HepG2 (cell line): Measurements from ENCODE around the gene KRT14. TPM values are rescaled to one million over a fixed set of nuclear protein-coding genes. Genes with fewer than 3 reads are reported as not detected.

Experiments
- ATAC-seq: fragments of 200-7000 bp; cut with Tn5 transposase; 3 replicates; pipeline ENCODE4 v1.9.1; 2020; ENCODE audit warnings: mild to moderate bottlenecking, moderate library complexity
- BruUV-seq: library from RNA; stranded (reverse); fragments of 400-500 nt; replicated peaks from 2 replicates; lab custom pipeline; 2021; lab: Mats Ljungman, UMichigan
- CTCF ChIA-PET: fragments of 300-600 bp; formaldehyde crosslinking; extraction: SDS; loops from one replicate; lab custom pipeline; 2021; ENCODE audit warnings: low total read pairs, inconsistent platforms, low intra/inter-chr PET ratio; lab: Yijun Ruan, JAX
- POLR2A ChIA-PET: fragments of 350-600 bp; sonication (Branson Sonifier 250); formaldehyde crosslinking; loops from one replicate; lab custom pipeline; 2020; ENCODE audit warnings: antibody characterized with exemption, inconsistent platforms; lab: Yijun Ruan, JAX
- DNase-seq: peaks from one replicate; pipeline ENCODE4 v3.0.0-alpha.2; 2015; ENCODE audit warnings: low spot score
- FAIRE-seq: peaks from 3 replicates; lab custom pipeline; 2011; peaks lifted over from hg19 to GRCh38; lab: Jason Lieb, UNC
- H2AFZ ChIP-seq: one replicate; pipeline ENCODE4 v1.6.1; 2011; ENCODE audit warnings: low read length, inconsistent platforms
- H3K27ac ChIP-seq: fragments of 300-600 bp; 3 replicates; pipeline ENCODE4 v1.8.0; 2011; ENCODE audit warnings: mixed run types, mild to moderate bottlenecking, mixed read lengths, low read length, inconsistent platforms; ENCODE audit not compliant: insufficient read depth; ENCODE audit errors: extremely low read length
- H3K27me3 ChIP-seq, 2 experiments: fragments of 200-600 bp in 1 of 2; 2 replicates in 1 of 2; 3 replicates in 1 of 2; pipeline versions ENCODE4 v1.6.0 to v1.8.0; 2011; ENCODE audit warnings: low read length in 2 of 2, mild to moderate bottlenecking in 2 of 2, moderate library complexity in 2 of 2, inconsistent platforms in 1 of 2; ENCODE audit not compliant: insufficient read depth in 2 of 2, control insufficient read depth in 1 of 2
- H3K36me3 ChIP-seq, 2 experiments: fragments of 200-600 bp in 1 of 2; replicated peaks in 1 of 2; 2 replicates in 1 of 2; 3 replicates in 1 of 2; pipeline versions ENCODE4 v1.5.1 to v1.8.0; 2011; ENCODE audit warnings: low read length in 2 of 2, inconsistent platforms in 1 of 2; ENCODE audit not compliant: insufficient read depth in 2 of 2, control insufficient read depth in 1 of 2
- H3K4me1 ChIP-seq: 2 replicates; pipeline ENCODE4 v1.5.1; 2012; ENCODE audit warnings: low read length, inconsistent platforms; ENCODE audit not compliant: insufficient read depth
- H3K4me2 ChIP-seq: 2 replicates; pipeline ENCODE4 v1.6.0; 2011; ENCODE audit warnings: low read depth, low read length, inconsistent platforms
- H3K4me3 ChIP-seq, 3 experiments: fragments of 200-600 bp in 1 of 3; sonication (generic), shearing (Covaris generic) in 1 of 3; replicated peaks in 1 of 3; 2 replicates each; pipeline ENCODE4 v1.5.1; 2011 to 2016; ENCODE audit warnings: low read length in 3 of 3, inconsistent platforms in 2 of 3, low read depth in 2 of 3, mild to moderate bottlenecking in 2 of 3, control low read depth in 1 of 3, mixed read lengths in 1 of 3; ENCODE audit not compliant: insufficient read depth in 1 of 3
- H3K79me2 ChIP-seq: one replicate; pipeline ENCODE4 v1.6.1; 2011; ENCODE audit warnings: low read length, inconsistent platforms; ENCODE audit not compliant: insufficient read depth
- H3K9ac ChIP-seq: 2 replicates; pipeline ENCODE4 v1.6.0; 2011; ENCODE audit warnings: mild to moderate bottlenecking, low read depth, low read length, inconsistent platforms; ENCODE audit not compliant: insufficient read depth
- H3K9me3 ChIP-seq: 2 replicates; pipeline ENCODE4 v1.5.1; 2012; ENCODE audit warnings: mild to moderate bottlenecking, low read length
- H4K20me1 ChIP-seq: 2 replicates; pipeline ENCODE4 v1.6.0; 2011; ENCODE audit warnings: inconsistent platforms, mild to moderate bottlenecking, low read length, moderate library complexity; ENCODE audit not compliant: insufficient read depth
- CHD4 ChIP-seq: fragments of 200-600 bp; sonication (generic); IDR thresholded peaks from 2 replicates; pipeline ENCODE4 v1.7.0; 2017; ENCODE audit warnings: mild to moderate bottlenecking, low read length, borderline replicate concordance
- HDAC2 ChIP-seq: sonication (generic); formaldehyde crosslinking; IDR thresholded peaks from 2 replicates; pipeline ENCODE4 v1.4.0; 2020; ENCODE audit warnings: missing genetic modification reagents
- KLF16 ChIP-seq, 2 experiments: sonication (generic) in 1 of 2; formaldehyde crosslinking in 1 of 2; IDR thresholded peaks; 2 replicates each; pipeline versions ENCODE4 v1.6.1 to v1.8.0; 2016 to 2023; ENCODE audit warnings: missing genetic modification reagents in 2 of 2, missing compliant biosample characterization in 1 of 2
- SCMH1 ChIP-seq: sonication (generic); formaldehyde crosslinking; IDR thresholded peaks from 2 replicates; pipeline ENCODE4 v1.9.0; 2021; ENCODE audit warnings: missing genetic modification reagents, mild to moderate bottlenecking, borderline replicate concordance
- ZNF260 ChIP-seq: sonication (generic); formaldehyde crosslinking; IDR thresholded peaks from 2 replicates; pipeline ENCODE4 v1.4.0; 2020; ENCODE audit warnings: missing genetic modification reagents, low read depth, mild to moderate bottlenecking, borderline replicate concordance
- ZNF280B ChIP-seq: sonication (generic); formaldehyde crosslinking; IDR thresholded peaks from 2 replicates; pipeline ENCODE4 v1.5.0; 2020; ENCODE audit warnings: missing genetic modification reagents, mild to moderate bottlenecking, borderline replicate concordance
- ZNF513 ChIP-seq: sonication (generic); formaldehyde crosslinking; conservative IDR thresholded peaks from 2 replicates; pipeline ENCODE4 v1.5.0; 2020; ENCODE audit warnings: missing genetic modification reagents
- ZNF83 ChIP-seq: sonication (generic); formaldehyde crosslinking; IDR thresholded peaks from 2 replicates; pipeline ENCODE4 v1.4.0; 2020; ENCODE audit warnings: missing genetic modification reagents, mild to moderate bottlenecking, borderline replicate concordance
- WGBS: methylation state at CpG from one replicate; pipeline ENCODE4 v1.1.6; 2017; ENCODE audit warnings: low lambda C conversion rate; 5-methylcytosine and 5-hydroxymethylcytosine counted together
- in situ Hi-C: cut with HindIII; loops from 2 replicates; pipeline ENCODE4 v1.10.0; 2017; ENCODE audit warnings: low pct_unique_long_range_greater_than_20kb; ENCODE audit not compliant: extremely low pct_ligation_motif_present
- intact Hi-C: fragments of 100-400 bp; cut with micrococcal nuclease; formaldehyde crosslinking; loops from one replicate; pipeline ENCODE4 v1.10.0; 2022; ENCODE audit not compliant: unreplicated experiment
- polyA plus RNA-seq, 8 experiments: library from polyadenylated mRNA; depleted of rRNA in 3 of 8; stranded (reverse) in 7 of 8; unstranded in 1 of 8; fragments of >200 nt; fragmentation: Illumina TruSeq in 4 of 8; extraction: Trizol in 4 of 8; gene quantifications; 2 replicates each; pipeline versions ENCODE4 v1.2.1 to v1.2.3, GENCODE V29; 2011 to 2016; ENCODE audit warnings: low read depth in 4 of 8, missing spikeins in 1 of 8, mixed read lengths in 1 of 8; ENCODE audit not compliant: insufficient read depth in 1 of 8
- total RNA-seq, 5 experiments: library from RNA; depleted of rRNA; stranded (reverse); fragments of >200 nt; fragmentation: Illumina TruSeq; extraction: Trizol; gene quantifications; 2 replicates each; pipeline ENCODE4 v1.2.3, GENCODE V29; 2016; ENCODE audit warnings: low read depth in 1 of 5

Gene KRT14
- total and polyA plus RNA-seq, 2 of the 13 experiments (the other 11 are each of a cell fraction or from before 2014, with no cell fraction given), result 0.09 TPM; not detected in 1

GRCh38 chr17:41602524-41602923 is 15.8 kb upstream of the KRT14 start:
- intact Hi-C loops (no loop called here), in situ Hi-C loops (no loop called here)
- Histone ChIP-seq H3K4me3 (no peak overlapping the region), H4K20me1 (no peaks in the 10 kb centered on the region), H3K27me3 (0 out of 5 replicates have a peak, but pooled peaks cover 0 to 2% of the 10 kb centered on the region in 2 experiments), H3K9me3 (peaks cover 16% of the 10 kb centered on the region), H3K4me2 (no peak overlapping the region), H3K79me2 (no peaks in the 10 kb centered on the region), H3K4me1 (no peaks in the 10 kb centered on the region), H3K27ac (no peak overlapping the region), H3K36me3 (no peaks in the 10 kb centered on the region), H3K9ac (no peak overlapping the region)
- ChIA-PET CTCF (no interaction called here), POLR2A (no interaction called here)
- BruUV-seq, result no TSS peak
- DNase-seq, result no peak
- FAIRE-seq, result no peak
- 0% methylated on average over 2 of the region's 2 CpGs for WGBS
- ATAC-seq, result no peak
- no peak for TF ChIP-seq KLF16 (CRISPR knock-in tag; IDR thresholded peaks at IDR 0.05)
- no peak for TF ChIP-seq ZNF83 (CRISPR knock-in tag)
- no peak for TF ChIP-seq ZNF513 (CRISPR knock-in tag)
- no peak for TF ChIP-seq CHD4
- TF ChIP-seq ZNF260 (CRISPR knock-in tag), result no peak
- no peak for TF ChIP-seq HDAC2 (CRISPR knock-in tag)
- no peak for TF ChIP-seq ZNF280B (CRISPR knock-in tag)
- TF ChIP-seq SCMH1 (CRISPR knock-in tag), result no peak
- TF ChIP-seq, all 625 proteins: peak for 0
- no peak overlapping the region for H2AFZ ChIP-seq
